Astrocyte (in vitro differentiated cells and primary cell): ENCODE data around the gene DENND2A. TPM values are rescaled to one million over a fixed set of nuclear protein-coding genes. Genes with fewer than 3 reads are reported as not detected.

ENCODE experiments used
- DNase-seq: peaks from one replicate; pipeline ENCODE4 v3.0.0-alpha.2; 2010; ENCODE audit warnings: low read depth
- FAIRE-seq: peaks from 2 replicates; lab custom pipeline; 2011; peaks lifted over from hg19 to GRCh38; lab: Jason Lieb, UNC
- H2AFZ ChIP-seq: 2 replicates; pipeline ENCODE4 v1.6.0; 2012; ENCODE audit warnings: low read depth, low read length, inconsistent platforms
- H3K27ac ChIP-seq: 2 replicates; pipeline ENCODE4 v1.5.1; 2011; ENCODE audit warnings: low read depth, low read length, inconsistent platforms
- H3K27me3 ChIP-seq: 2 replicates; pipeline ENCODE4 v1.6.0; 2011; ENCODE audit warnings: low read length, inconsistent platforms; ENCODE audit not compliant: insufficient read depth
- H3K36me3 ChIP-seq: 2 replicates; pipeline ENCODE4 v1.5.1; 2011; ENCODE audit warnings: low read length, inconsistent platforms; ENCODE audit not compliant: insufficient read depth
- H3K4me1 ChIP-seq: 2 replicates; pipeline ENCODE4 v1.5.1; 2011; ENCODE audit warnings: low read length, inconsistent platforms; ENCODE audit not compliant: insufficient read depth
- H3K4me2 ChIP-seq: 2 replicates; pipeline ENCODE4 v1.6.0; 2012; ENCODE audit warnings: low read length, inconsistent platforms
- H3K4me3 ChIP-seq: 2 replicates; pipeline ENCODE4 v1.5.1; 2011; ENCODE audit warnings: low read depth, mild to moderate bottlenecking, low read length, inconsistent platforms; ENCODE audit not compliant: insufficient read depth
- H3K79me2 ChIP-seq: 2 replicates; pipeline ENCODE4 v1.6.0; 2012; ENCODE audit warnings: mild to moderate bottlenecking, low read length, inconsistent platforms; ENCODE audit not compliant: insufficient read depth
- H3K9ac ChIP-seq: 2 replicates; pipeline ENCODE4 v1.6.0; 2012; ENCODE audit warnings: mild to moderate bottlenecking, low read length, inconsistent platforms
- H3K9me3 ChIP-seq: 2 replicates; pipeline ENCODE4 v1.5.1; 2012; ENCODE audit warnings: low read depth, mild to moderate bottlenecking, low read length, inconsistent platforms; ENCODE audit not compliant: insufficient read depth
- H4K20me1 ChIP-seq: 2 replicates; pipeline ENCODE4 v1.6.0; 2012; ENCODE audit warnings: low read length, inconsistent platforms; ENCODE audit not compliant: insufficient read depth
- H3K27ac Mint-ChIP-seq: one replicate; pipeline ENCODE4 v1.8.0; 2021; ENCODE audit warnings: mild to moderate bottlenecking, mixed read lengths; ENCODE audit not compliant: unreplicated experiment
- H3K27me3 Mint-ChIP-seq: one replicate; pipeline ENCODE4 v1.8.0; 2021; ENCODE audit warnings: low read depth, mixed read lengths; ENCODE audit not compliant: unreplicated experiment
- H3K36me3 Mint-ChIP-seq: one replicate; pipeline ENCODE4 v1.8.0; 2021; ENCODE audit warnings: low read depth, mixed read lengths; ENCODE audit not compliant: unreplicated experiment
- H3K4me1 Mint-ChIP-seq: one replicate; pipeline ENCODE4 v1.8.0; 2021; ENCODE audit warnings: low read depth, mixed read lengths; ENCODE audit not compliant: unreplicated experiment
- H3K4me3 Mint-ChIP-seq: one replicate; pipeline ENCODE4 v1.8.0; 2021; ENCODE audit warnings: mild to moderate bottlenecking, moderate library complexity, mixed read lengths; ENCODE audit not compliant: unreplicated experiment
- H3K9me3 Mint-ChIP-seq: one replicate; pipeline ENCODE4 v1.8.0; 2021; ENCODE audit warnings: mild to moderate bottlenecking, mixed read lengths; ENCODE audit not compliant: unreplicated experiment
- CTCF ChIP-seq: IDR thresholded peaks from 2 replicates; pipeline ENCODE4 v1.5.1; 2011; ENCODE audit warnings: low read depth, mild to moderate bottlenecking, inconsistent platforms, low read length, moderate library complexity; ENCODE audit not compliant: insufficient read depth
- EZH2 ChIP-seq: IDR thresholded peaks from 2 replicates; pipeline ENCODE4 v1.6.1; 2012; ENCODE audit warnings: mild to moderate bottlenecking, low read length, inconsistent platforms; ENCODE audit not compliant: insufficient read depth
- total RNA-seq: library from RNA; stranded (reverse); gene quantifications from 2 replicates; pipeline ENCODE4 v1.2.1, GENCODE V29; 2021

Gene DENND2A
- total RNA-seq, 1 donor from 2014 or later, result 42.1 TPM

- Histone ChIP-seq H3K9ac (peak overlapping the region; percentile 30), H3K4me1 (peaks cover 17% of the 10 kb centered on the region), H3K27me3 (no peaks in the 10 kb centered on the region), H2AFZ (no peak overlapping the region), H4K20me1 (no peaks in the 10 kb centered on the region), H3K79me2 (no peaks in the 10 kb centered on the region), H3K9me3 (no peaks in the 10 kb centered on the region), H3K4me3 (no peak overlapping the region), H3K36me3 (peaks cover 7% of the 10 kb centered on the region), H3K27ac (peak overlapping the region; percentile 6), H3K4me2 (peak overlapping the region; percentile 65)
- Mint-ChIP-seq H3K4me1 (peaks cover 8% of the 10 kb centered on the region), H3K27me3 (no peaks in the 10 kb centered on the region), H3K27ac (no peak overlapping the region), H3K36me3 (peaks cover 28% of the 10 kb centered on the region), H3K4me3 (no peak overlapping the region), H3K9me3 (no peaks in the 10 kb centered on the region)
- TF ChIP-seq CTCF, result no peak
- TF ChIP-seq EZH2, result no peak
- FAIRE-seq, result no peak
- no peak for DNase-seq
Observed at GRCh38 chr7:140597428-140597949, 43.1 kb downstream of the DENND2A start.

GRCh38 chr7:140596519-140597427, 43.8 kb downstream of the DENND2A start:
- Histone ChIP-seq H3K27ac (peak overlapping the region; percentile 6), H2AFZ (no peak overlapping the region), H3K36me3 (peaks cover 7% of the 10 kb centered on the region), H3K27me3 (no peaks in the 10 kb centered on the region), H3K4me3 (no peak overlapping the region), H3K9me3 (no peaks in the 10 kb centered on the region), H3K4me2 (peak overlapping the region; percentile 65), H3K4me1 (peaks cover 17% of the 10 kb centered on the region), H3K79me2 (no peaks in the 10 kb centered on the region), H3K9ac (peak overlapping the region; percentile 30), H4K20me1 (no peaks in the 10 kb centered on the region)
- FAIRE-seq (no peak), DNase-seq (peak; percentile 89)
- TF ChIP-seq CTCF (no peak), EZH2 (no peak)
- no peaks in the 10 kb centered on the region for H3K27me3 Mint-ChIP-seq
- peaks cover 22% of the 10 kb centered on the region for H3K36me3 Mint-ChIP-seq
- no peak overlapping the region for H3K27ac Mint-ChIP-seq
- no peaks in the 10 kb centered on the region for H3K9me3 Mint-ChIP-seq
- H3K4me1 Mint-ChIP-seq, result peaks cover 8% of the 10 kb centered on the region
- H3K4me3 Mint-ChIP-seq, result no peak overlapping the region
